ENCODE results near the gene CCBE1.

Gene CCBE1

GRCh38 chr18:59481436-59481835 lies 215.8 kb downstream of the CCBE1 start:
- DNase-seq: no peak

- no peak for DNase-seq
Observed at GRCh38 chr18:59479776-59480175, 217.4 kb downstream of the CCBE1 start.

DNA sequence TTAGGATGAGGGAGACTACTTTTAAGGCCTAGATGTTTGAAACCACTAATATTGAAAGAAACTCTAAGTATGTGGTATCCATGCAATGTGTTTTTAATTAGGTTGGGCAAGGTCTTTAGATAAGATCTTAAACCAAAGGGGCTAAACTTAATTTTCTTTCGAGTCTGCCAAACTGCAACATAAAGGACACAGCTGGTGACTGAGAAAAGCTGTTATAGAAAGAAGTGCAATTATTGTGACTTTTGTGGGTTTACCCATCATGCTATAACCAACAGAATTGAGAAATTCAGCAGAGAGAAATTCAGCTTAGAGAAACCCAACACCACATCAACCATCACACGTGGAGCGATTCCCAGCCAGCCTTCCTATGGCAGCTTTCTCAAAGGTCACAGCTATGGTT lies 218.6 kb downstream of the CCBE1 start:
- no peak for DNase-seq

DNA sequence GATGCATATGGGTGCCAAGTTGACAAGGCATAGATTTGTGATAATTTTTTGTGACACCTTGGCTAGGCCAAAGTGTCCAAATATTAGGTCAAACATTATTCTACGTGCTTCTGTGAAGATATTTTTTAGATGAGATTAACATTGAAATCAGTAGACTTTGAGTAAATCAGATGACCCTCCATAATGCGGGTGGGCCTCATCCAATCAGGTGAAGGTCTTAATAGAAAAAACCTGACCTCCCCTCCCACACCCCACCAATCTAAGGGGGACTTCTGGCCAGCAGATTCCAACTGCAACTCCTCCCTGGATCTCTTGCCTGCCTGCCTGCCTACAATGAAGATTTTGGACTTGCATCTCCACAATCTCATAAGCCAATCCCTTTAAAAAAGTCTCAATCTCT lies 219.4 kb downstream of the CCBE1 start:
- no peak for DNase-seq

- no peak for DNase-seq
Observed at GRCh38 chr18:59470561-59471121, 226.6 kb downstream of the CCBE1 start.

GRCh38 chr18:59469463-59470180 lies 227.6 kb downstream of the CCBE1 start:
- no peak for DNase-seq

GRCh38 chr18:59468821-59469220 lies 228.4 kb downstream of the CCBE1 start:
- no peak for DNase-seq

DNA sequence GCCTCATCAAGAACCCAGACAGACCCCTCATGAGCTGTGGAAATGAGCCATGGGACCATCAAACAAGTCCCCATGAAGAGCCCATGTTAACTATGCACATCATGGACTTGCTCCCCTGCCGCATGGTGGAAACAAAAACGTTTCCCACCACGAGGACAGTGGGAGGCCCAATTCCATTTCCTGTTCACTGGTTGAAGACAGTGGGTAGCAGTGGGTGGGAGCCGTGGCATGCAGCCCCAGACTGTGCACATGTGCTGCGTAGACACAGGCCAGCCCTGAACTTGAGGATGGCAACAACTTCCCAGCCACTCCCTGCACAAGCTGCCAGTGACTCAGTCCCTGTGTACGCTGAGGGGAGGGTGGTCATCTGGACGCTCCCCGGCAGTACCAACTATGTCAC lies 229.7 kb downstream of the CCBE1 start:
- DNase-seq: no peak

DNA sequence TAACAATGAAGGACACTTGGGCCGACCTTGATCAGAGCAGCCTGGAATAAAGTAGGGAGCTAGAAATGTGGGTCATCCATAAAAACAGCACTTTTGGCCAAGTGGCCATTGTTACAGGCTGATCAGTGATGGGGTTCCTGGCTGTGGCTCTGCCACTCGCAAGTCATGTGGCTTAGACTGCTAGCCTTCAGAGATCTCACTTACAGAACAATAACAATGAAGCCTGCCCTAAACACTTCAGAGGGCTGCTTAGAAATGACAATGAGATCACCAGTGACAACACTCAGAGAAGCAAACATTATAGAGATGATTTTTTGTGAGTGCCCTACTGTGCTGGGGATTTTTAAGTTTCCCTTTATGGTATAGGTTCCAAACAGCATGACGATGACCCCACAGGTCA lies 230.2 kb downstream of the CCBE1 start:
- DNase-seq: no peak

DNA sequence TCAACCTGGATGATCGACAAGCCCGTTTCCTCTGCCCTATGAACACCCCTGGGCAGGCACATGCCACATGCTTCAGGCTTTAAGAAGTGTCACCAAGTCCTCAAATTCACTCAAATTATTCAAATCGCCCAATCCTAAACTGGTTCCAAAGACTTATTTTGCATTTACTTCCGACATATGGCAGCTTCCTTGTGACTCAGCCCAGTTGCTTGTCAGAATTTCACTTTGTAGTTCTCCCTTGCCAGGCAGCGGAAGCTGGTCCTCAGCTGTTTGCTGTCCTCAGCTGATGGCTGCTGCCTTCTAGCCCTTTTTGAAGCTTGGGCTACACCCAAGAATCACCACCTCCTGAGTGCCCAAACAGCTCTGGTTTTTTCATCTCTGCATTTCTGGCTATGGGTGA lies 232.7 kb downstream of the CCBE1 start:
- DNase-seq: no peak

- no peak for DNase-seq
Observed at GRCh38 chr18:59461171-59461570, 236.1 kb downstream of the CCBE1 start.

DNA sequence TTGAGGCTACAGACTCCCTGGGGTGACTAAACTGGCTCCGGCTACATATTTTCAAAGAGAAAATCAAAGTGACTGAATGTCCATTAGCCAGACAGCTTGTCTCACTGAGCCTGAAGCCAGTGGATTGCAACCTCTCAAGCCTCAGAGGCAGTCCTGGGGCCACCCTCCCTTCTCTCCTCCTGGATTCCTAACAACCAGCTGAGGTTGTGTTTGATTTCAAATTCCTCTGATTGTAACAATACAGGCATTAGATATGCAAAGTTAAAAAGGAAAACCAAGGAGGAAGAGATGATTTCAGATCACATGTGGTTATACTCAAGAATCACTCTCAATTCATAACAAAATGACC lies 237.2 kb downstream of the CCBE1 start:
- no peak for DNase-seq

DNA sequence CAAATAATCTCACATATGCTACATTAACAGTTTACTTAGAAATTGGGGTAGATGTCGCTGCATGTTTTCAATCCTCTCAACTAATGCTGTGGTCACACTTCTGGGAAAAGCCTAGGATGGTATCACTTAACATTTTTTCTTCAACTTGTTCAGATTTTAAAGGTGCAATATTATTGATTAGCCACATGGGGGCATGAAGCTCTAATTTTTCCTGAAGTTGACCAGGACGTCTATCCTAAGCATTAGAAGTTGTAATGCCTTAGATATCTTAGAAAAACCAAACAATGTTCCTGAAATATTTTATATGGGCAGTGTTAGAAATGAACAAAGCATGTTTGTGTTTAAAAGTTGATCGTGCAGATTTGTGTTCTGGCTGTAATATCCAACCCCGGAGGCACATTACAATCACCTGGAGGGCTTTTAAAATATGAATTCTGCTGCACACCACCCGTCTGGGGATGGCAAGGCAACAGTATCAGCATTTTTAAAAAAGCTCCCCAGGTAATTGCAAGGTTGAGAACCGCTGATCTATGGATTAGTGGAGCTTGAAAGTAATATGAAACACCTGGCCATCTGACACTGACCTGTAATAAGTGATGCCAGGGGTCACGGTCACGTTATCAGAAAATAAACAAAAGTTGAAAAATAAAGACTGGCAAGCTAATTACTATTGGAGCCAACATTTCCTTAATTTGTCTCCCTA lies 237.7 kb downstream of the CCBE1 start:
- DNase-seq: peak; percentile 1

- no peak for DNase-seq
Observed at GRCh38 chr18:59458575-59458974, 238.6 kb downstream of the CCBE1 start.

DNA sequence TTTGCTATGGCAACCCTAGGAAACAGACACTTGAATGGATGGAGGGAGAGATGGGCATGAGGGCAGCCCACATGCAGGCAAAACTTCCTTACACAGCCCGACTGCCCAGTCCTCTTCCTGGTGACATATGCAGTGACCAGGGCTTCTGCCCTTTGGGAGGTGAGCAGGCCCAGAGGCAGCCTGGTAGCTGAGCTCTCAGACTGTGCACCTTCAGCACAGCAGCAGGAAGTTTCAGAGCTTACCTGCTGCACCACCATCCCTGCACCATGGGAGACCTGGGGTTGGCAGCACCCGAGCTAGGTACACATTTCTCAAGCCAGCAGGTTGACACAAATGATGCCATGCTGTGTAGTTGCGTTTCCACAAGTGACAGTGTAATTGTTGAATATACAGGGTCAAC lies 240.6 kb downstream of the CCBE1 start:
- DNase-seq: no peak

DNA sequence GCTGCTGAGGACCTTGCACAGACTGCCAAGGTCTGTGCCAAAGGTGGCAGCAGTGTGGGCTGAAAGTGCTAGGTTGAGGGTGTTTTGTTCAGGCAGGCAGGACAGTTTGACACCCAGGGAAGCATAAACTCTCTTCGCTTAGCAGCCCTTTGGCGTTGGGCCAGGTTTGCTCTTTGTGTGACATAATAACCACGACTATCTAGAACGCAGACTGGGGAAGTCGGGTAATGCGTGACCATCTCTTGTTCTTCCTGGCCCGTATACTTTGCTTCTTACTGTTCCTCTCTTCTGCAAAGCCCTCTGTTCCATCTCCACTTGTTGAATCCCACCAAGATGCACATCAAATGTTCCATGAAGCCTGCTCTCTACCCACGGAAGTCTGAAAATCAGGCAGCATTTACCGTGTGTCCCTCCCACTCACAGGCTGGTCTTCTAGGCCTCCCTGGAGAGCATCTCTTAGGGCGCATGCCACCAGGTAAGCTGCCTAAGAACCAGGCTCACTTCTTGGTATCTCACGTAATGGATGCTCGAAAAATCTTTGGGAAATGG lies 241.4 kb downstream of the CCBE1 start:
- DNase-seq: no peak

GRCh38 chr18:59454909-59455727 lies 242.1 kb downstream of the CCBE1 start:
- no peak for DNase-seq

- DNase-seq: no peak
Observed at GRCh38 chr18:59453468-59453961, 243.7 kb downstream of the CCBE1 start.

GRCh38 chr18:59451963-59452362 lies 245.3 kb downstream of the CCBE1 start:
- DNase-seq: no peak

- no peak for DNase-seq
Observed at GRCh38 chr18:59451073-59451472, 246.2 kb downstream of the CCBE1 start.

DNA sequence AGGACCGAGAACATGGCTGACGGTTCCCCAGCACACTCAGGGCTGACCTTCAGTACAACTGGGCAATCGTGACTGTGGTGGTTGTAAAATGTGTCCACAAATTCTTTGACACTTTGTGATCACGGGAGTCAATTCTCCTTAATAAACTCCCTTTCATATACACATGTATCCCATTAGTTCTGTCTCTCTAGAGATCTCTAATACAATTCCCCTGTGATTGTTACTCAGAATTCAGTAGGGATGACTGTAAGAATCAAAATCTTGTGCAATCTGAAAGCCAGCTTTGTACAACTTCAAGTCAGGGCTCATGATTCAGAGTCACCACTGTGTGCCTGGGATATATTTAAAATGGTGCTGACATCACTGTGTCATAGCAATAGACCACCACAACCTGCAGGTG lies 248.7 kb downstream of the CCBE1 start:
- DNase-seq: no peak

DNA sequence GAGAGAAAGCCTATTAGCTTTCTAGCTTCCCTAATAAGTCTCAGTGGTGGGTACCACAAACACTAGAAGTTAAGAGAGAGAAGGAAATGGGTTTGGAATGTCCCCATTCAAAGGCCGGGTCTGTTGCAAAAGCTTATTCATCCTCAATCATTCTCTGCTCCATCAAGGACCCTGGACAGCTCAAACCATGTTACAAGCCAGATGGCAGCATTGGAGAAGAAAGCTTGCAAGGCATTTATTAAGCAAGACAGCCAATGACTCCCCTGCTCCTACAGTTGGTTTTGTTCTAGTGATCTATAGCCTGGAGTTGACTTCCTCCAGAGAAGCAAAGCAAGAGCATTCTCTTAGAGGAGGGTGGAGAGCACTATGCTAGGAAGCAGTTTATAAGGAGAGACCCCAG lies 251.2 kb downstream of the CCBE1 start:
- no peak for DNase-seq
